HEK293 (cell line): Measurements from ENCODE around the gene BICRA.

Source experiments
- EGR2 ChIP-seq: fragments of 450-650 bp; formaldehyde crosslinking; IDR thresholded peaks from 2 replicates; pipeline ENCODE4 v1.5.1; 2016; ENCODE audit warnings: low read depth, missing biosample characterization, missing genetic modification characterization
- ELK4 ChIP-seq: IDR thresholded peaks from 2 replicates; pipeline ENCODE4 v1.6.1; 2011; ENCODE audit warnings: mild to moderate bottlenecking, low read depth, low read length, borderline replicate concordance
- GLI2 ChIP-seq: fragments of 450-650 bp; formaldehyde crosslinking; IDR thresholded peaks from 2 replicates; pipeline ENCODE4; 2017; ENCODE audit warnings: missing biosample characterization, missing genetic modification characterization, low read depth, borderline replicate concordance
- HOXA7 ChIP-seq: sonication (generic); formaldehyde crosslinking; IDR thresholded peaks from 2 replicates; pipeline ENCODE4 v1.8.1; 2022; ENCODE audit warnings: missing genetic modification reagents, borderline replicate concordance
- HOXC10 ChIP-seq: sonication (generic); formaldehyde crosslinking; IDR thresholded peaks from 2 replicates; pipeline ENCODE4 v1.8.1; 2023; ENCODE audit warnings: mild to moderate bottlenecking, missing genetic modification reagents
- KLF10 ChIP-seq: fragments of 450-650 bp; IDR thresholded peaks from 2 replicates; pipeline ENCODE4 v1.5.1; 2018; ENCODE audit warnings: missing biosample characterization, mild to moderate bottlenecking, missing genetic modification characterization
- OSR2 ChIP-seq: fragments of 450-650 bp; formaldehyde crosslinking; IDR thresholded peaks from 2 replicates; pipeline ENCODE4 v1.5.1; 2016; ENCODE audit warnings: missing biosample characterization, missing genetic modification characterization
- TSHZ1 ChIP-seq: fragments of 450-650 bp; formaldehyde crosslinking; IDR thresholded peaks from 2 replicates; pipeline ENCODE4 v1.5.1; 2016; ENCODE audit warnings: missing biosample characterization, missing genetic modification characterization, borderline replicate concordance
- WT1 ChIP-seq: fragments of 450-650 bp; formaldehyde crosslinking; IDR thresholded peaks from 2 replicates; pipeline ENCODE4 v1.5.1; 2016; ENCODE audit warnings: missing biosample characterization, missing genetic modification characterization
- YY1 ChIP-seq: fragments of 450-650 bp; formaldehyde crosslinking; IDR thresholded peaks from 2 replicates; pipeline ENCODE4 v1.5.1; 2018; ENCODE audit warnings: missing biosample characterization, missing genetic modification characterization
- ZNF112 ChIP-seq: fragments of 450-650 bp; formaldehyde crosslinking; IDR thresholded peaks from 2 replicates; pipeline ENCODE4 v1.5.0; 2017; ENCODE audit warnings: missing biosample characterization, missing genetic modification characterization
- ZNF140 ChIP-seq: fragments of 450-650 bp; formaldehyde crosslinking; IDR thresholded peaks from 2 replicates; pipeline ENCODE4 v1.5.1; 2016; ENCODE audit warnings: missing biosample characterization, missing genetic modification characterization
- ZNF148 ChIP-seq: fragments of 450-650 bp; formaldehyde crosslinking; IDR thresholded peaks from 2 replicates; pipeline ENCODE4 v1.5.0; 2017; ENCODE audit warnings: missing biosample characterization, missing genetic modification characterization, borderline replicate concordance
- ZNF174 ChIP-seq: fragments of 450-650 bp; formaldehyde crosslinking; IDR thresholded peaks from 2 replicates; pipeline ENCODE4 v1.5.0; 2017; ENCODE audit warnings: missing biosample characterization, mild to moderate bottlenecking, missing genetic modification characterization
- ZNF175 ChIP-seq: fragments of 450-650 bp; formaldehyde crosslinking; IDR thresholded peaks from 2 replicates; pipeline ENCODE4 v1.5.1; 2016; ENCODE audit warnings: missing biosample characterization, missing genetic modification characterization
- ZNF184 ChIP-seq: fragments of 450-650 bp; IDR thresholded peaks from 2 replicates; pipeline ENCODE4 v1.5.1; 2018; ENCODE audit warnings: missing biosample characterization, mild to moderate bottlenecking, missing genetic modification characterization
- ZNF19 ChIP-seq: fragments of 450-650 bp; formaldehyde crosslinking; IDR thresholded peaks from 2 replicates; pipeline ENCODE4; 2016; ENCODE audit warnings: missing biosample characterization, missing genetic modification characterization, low read depth
- ZNF26 ChIP-seq: fragments of 450-650 bp; formaldehyde crosslinking; IDR thresholded peaks from 2 replicates; pipeline ENCODE4 v1.5.1; 2016; ENCODE audit warnings: missing biosample characterization, missing genetic modification characterization
- ZNF292 ChIP-seq: fragments of 450-650 bp; formaldehyde crosslinking; IDR thresholded peaks from 2 replicates; pipeline ENCODE4 v1.5.1; 2016; ENCODE audit warnings: low read depth, missing biosample characterization, missing genetic modification characterization, borderline replicate concordance
- ZNF416 ChIP-seq: fragments of 450-650 bp; formaldehyde crosslinking; IDR thresholded peaks from 2 replicates; pipeline ENCODE4 v1.5.1; 2016; ENCODE audit warnings: missing biosample characterization, missing genetic modification characterization
- ZNF558 ChIP-seq: fragments of 450-650 bp; formaldehyde crosslinking; IDR thresholded peaks from 2 replicates; pipeline ENCODE4 v1.5.1; 2016; ENCODE audit warnings: missing biosample characterization, missing genetic modification characterization
- ZNF561 ChIP-seq: fragments of 450-650 bp; IDR thresholded peaks from 2 replicates; pipeline ENCODE4 v1.5.1; 2018; ENCODE audit warnings: missing biosample characterization, missing genetic modification characterization, borderline replicate concordance
- ZNF660 ChIP-seq: fragments of 450-650 bp; IDR thresholded peaks from 2 replicates; pipeline ENCODE4 v1.5.1; 2018; ENCODE audit warnings: missing biosample characterization, mild to moderate bottlenecking, missing genetic modification characterization
- TF ChIP-seq, protein P1 (sequence below): fragments of 450-650 bp; formaldehyde crosslinking; IDR thresholded peaks from 2 replicates; pipeline ENCODE4 v1.5.1; 2016; ENCODE audit warnings: missing biosample characterization, missing genetic modification characterization, borderline replicate concordance

The BICRA gene

DNA sequence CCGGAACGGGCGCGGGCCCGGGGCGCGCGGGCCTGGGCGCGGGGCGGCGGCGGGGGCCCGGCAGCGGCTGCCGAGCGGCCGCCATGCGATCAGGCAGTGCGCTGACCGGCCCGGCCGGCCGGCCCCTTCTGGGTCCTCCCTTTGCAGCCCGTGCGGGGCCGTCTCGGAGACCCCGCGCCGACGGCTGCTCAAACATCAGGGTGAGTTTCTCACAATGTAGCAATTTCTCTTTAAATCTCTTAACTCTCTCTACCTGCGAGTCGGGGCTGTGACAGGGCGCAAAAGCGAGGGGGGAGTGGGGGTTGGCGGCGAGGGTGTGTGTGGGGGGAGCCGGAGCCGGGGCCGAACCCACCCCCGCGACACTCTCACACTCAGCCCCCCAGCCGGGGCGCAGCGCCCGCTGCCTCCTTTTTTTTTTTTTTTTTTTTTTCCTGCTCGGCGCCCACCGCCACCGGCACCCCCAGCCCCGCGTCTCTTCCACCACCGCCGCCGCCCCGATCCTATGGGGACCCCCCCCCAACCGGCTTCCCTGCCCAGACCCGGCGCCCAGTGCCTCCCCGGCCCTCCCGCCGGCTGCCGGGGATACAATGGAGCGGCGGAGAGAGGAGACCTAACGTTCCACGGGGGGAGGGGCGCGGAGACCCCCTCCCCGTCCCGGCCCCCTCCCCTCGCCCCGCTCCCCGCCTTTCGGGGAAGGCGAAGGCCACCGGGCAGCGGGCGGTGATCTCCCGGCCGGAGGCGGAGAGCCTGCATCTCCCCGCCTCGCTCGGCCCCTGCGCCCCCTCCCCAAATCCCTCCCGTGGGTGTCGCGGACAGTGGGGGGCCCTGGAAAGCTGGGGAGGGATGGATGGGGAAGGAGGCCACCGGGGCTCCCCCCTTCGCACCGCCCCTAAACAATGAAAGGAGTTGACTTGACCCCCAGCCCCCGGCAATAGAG lies at the start of gene BICRA (continued):
- TF ChIP-seq, protein P1, sequence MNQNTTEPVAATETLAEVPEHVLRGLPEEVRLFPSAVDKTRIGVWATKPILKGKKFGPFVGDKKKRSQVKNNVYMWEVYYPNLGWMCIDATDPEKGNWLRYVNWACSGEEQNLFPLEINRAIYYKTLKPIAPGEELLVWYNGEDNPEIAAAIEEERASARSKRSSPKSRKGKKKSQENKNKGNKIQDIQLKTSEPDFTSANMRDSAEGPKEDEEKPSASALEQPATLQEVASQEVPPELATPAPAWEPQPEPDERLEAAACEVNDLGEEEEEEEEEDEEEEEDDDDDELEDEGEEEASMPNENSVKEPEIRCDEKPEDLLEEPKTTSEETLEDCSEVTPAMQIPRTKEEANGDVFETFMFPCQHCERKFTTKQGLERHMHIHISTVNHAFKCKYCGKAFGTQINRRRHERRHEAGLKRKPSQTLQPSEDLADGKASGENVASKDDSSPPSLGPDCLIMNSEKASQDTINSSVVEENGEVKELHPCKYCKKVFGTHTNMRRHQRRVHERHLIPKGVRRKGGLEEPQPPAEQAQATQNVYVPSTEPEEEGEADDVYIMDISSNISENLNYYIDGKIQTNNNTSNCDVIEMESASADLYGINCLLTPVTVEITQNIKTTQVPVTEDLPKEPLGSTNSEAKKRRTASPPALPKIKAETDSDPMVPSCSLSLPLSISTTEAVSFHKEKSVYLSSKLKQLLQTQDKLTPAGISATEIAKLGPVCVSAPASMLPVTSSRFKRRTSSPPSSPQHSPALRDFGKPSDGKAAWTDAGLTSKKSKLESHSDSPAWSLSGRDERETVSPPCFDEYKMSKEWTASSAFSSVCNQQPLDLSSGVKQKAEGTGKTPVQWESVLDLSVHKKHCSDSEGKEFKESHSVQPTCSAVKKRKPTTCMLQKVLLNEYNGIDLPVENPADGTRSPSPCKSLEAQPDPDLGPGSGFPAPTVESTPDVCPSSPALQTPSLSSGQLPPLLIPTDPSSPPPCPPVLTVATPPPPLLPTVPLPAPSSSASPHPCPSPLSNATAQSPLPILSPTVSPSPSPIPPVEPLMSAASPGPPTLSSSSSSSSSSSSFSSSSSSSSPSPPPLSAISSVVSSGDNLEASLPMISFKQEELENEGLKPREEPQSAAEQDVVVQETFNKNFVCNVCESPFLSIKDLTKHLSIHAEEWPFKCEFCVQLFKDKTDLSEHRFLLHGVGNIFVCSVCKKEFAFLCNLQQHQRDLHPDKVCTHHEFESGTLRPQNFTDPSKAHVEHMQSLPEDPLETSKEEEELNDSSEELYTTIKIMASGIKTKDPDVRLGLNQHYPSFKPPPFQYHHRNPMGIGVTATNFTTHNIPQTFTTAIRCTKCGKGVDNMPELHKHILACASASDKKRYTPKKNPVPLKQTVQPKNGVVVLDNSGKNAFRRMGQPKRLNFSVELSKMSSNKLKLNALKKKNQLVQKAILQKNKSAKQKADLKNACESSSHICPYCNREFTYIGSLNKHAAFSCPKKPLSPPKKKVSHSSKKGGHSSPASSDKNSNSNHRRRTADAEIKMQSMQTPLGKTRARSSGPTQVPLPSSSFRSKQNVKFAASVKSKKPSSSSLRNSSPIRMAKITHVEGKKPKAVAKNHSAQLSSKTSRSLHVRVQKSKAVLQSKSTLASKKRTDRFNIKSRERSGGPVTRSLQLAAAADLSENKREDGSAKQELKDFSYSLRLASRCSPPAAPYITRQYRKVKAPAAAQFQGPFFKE (tag by site-specific recombination): no peak
- TF ChIP-seq ZNF184 (tag by site-specific recombination): no peak
- TF ChIP-seq OSR2 (tag by site-specific recombination): no peak
- TF ChIP-seq ZNF19 (tag by site-specific recombination): no peak
- TF ChIP-seq ZNF148: no peak
- no peak for TF ChIP-seq ZNF174 (tag by site-specific recombination)
- no peak for TF ChIP-seq HOXC10
- TF ChIP-seq ZNF26: no peak
- TF ChIP-seq ZNF416 (tag by site-specific recombination): no peak
- no peak for TF ChIP-seq WT1 (tag by site-specific recombination)
- no peak for TF ChIP-seq TSHZ1 (tag by site-specific recombination)
- TF ChIP-seq ZNF112: no peak
- TF ChIP-seq KLF10 (tag by site-specific recombination): no peak; the same call in 1 of the 2 replicates
- TF ChIP-seq ZNF175 (tag by site-specific recombination): no peak
- no peak for TF ChIP-seq ZNF140 (tag by site-specific recombination)
- no peak for TF ChIP-seq ZNF558 (tag by site-specific recombination)
- TF ChIP-seq ZNF561 (tag by site-specific recombination): no peak
- no peak for TF ChIP-seq YY1 (tag by site-specific recombination)
- TF ChIP-seq ZNF292 (tag by site-specific recombination): no peak
- TF ChIP-seq HOXA7 (CRISPR knock-in tag): no peak
- no peak for TF ChIP-seq GLI2 (tag by site-specific recombination)
- TF ChIP-seq ZNF660 (tag by site-specific recombination): 0 out of 2 replicates have a peak, but pooled peaks have one; percentile 10
- peak; percentile 57 for TF ChIP-seq EGR2
- no peak for TF ChIP-seq ELK4
